GM12874 (cell line): ENCODE data around the gene PDE12.
A peak's percentile ranks its signal among the peaks of the same experiment; 100 is the strongest.

Source experiments
- CTCF ChIP-seq: IDR thresholded peaks from 2 replicates; pipeline ENCODE4 v1.5.1; 2011; ENCODE audit warnings: low read depth, mild to moderate bottlenecking, control low read depth, low read length, moderate library complexity; ENCODE audit not compliant: insufficient read depth

The PDE12 gene

GRCh38 chr3:57575966-57576626 is 20.0 kb downstream of the PDE12 start:
- no peak for TF ChIP-seq CTCF

GRCh38 chr3:57577801-57578200 is 21.7 kb downstream of the PDE12 start:
- no peak for TF ChIP-seq CTCF

DNA sequence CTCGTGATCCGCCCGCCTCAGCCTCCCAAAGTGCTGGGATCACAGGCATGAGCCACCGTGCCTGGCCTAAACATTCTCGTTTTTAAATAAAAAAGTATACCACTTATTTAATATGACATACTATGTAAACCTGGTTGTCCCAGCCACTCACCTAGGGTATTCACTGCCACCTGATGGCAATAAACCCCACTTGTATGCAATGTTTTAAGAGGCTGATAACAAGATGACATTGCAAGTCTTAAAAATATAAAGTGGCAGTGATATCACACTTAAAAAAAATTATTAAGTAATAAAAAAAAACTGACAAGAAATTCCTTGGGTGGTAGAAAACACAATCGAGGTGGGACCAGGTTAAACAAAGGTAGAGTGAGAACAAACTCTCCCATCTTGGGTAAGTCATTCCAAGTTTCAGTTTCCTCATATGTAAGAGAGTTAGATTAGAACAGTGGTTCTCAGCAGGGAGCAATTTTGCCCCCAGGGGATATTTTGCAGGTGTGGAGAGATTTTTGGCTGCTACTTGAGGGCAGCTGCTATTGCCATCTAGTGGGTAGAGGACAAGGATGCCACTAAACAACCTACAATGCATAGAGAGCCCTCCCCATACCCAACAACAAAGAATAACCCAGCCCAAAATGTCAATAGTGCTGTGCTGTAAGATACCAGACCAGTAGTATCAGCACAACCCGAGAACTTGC is 26.5 kb downstream of the PDE12 start:
- 0 out of 2 replicates have a peak, but pooled peaks have one; percentile 14 for TF ChIP-seq CTCF

DNA sequence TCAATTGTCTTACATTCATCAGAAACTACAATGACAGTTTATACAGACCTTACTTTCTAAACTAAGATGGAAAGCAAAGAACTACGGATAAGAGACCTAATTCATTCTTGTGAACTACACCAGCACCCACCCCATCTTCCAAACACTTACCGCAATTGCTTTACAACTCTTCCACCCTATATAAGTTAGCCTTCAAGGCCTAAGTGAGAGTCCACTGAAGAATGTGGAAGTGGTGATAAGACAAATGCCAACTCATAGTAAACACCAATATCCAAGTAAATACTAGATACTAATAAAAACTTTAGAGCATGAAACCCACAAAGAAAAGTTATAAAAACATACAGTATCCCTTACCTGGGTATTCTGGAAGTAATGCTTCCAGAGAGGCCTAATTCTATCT is 27.5 kb downstream of the PDE12 start:
- TF ChIP-seq CTCF = no peak

DNA sequence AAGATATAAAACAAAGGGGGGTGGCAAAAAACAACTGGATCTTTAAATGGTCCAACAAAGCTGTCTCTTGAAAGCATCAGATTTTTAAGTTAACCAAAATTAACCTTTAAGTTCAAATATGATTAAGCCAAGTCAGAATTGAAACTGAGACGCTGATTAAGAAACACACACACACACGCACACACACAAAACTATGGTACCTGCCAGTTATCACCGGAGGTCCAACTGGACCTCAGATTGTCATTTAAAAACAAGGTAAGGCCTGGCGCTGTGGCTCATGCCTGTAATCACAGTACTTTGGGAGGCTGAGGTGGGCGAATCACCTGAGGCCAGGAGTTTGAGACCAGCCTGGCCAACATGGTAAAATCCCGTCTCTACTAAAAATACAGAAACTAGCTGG is 30.7 kb downstream of the PDE12 start:
- TF ChIP-seq CTCF = no peak

GRCh38 chr3:57587905-57588304 is 31.8 kb downstream of the PDE12 start:
- TF ChIP-seq CTCF = no peak

DNA sequence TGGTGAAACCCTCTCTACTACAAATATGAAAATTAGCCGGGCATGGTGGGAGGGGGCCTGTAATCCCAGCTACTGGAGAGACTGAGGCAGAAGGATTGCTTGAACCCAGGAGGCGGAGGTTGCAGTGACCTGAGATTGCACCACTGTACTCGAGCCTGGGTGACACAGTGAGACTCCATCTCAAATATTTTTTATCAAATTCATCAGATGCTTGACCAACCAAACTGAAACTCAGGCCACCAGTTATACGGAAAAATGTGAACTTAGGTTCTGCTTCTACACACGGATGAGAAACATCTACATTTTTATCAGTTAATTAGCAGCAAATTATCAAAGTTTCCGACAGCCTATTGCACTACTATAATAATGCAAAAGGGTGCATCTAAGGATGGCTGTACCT is 36.2 kb downstream of the PDE12 start:
- no peak for TF ChIP-seq CTCF
